ENCODE results near the gene MED19.

DNA sequence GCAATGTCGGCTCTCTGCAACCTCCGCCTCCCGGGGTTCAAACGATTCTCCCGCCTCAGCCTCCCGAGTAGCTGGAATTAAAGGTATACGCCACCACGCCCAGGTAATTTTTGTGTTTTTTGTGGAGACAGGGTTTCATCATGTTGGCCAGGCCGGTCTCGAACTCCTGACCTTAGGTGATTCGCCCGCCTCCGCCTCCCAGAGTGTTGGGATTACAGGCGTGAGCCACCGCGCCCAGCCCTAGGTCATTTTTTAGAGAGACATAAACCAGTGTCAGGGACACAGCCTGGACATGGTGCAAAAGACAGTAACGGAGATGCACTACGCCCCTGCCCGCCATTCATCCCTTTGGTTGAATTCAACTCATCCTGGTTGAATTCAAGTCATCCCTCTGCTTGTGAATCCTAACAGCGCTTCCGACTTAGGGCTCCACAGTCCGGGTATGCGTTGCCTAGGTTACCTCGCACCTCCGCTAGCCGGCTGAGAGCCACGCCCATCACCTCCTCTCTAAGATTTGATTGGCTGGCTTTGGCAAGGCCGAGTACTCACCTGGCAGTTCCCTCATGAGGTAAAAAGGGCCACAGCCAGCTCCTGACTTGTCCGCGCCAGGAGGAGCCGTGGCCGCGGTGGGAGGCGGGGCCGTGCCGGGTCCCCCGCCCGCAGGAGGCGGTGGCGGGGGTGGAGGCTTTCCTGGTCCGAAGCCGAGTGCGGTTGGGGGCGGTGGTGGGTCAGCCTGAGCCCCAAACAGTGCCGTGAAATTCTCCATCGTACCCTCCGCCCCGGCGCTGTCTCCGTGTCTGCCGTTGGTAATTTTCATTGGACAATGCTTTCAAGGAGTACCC is at the start of gene MED19:
- TF ChIP-seq, protein P1, sequence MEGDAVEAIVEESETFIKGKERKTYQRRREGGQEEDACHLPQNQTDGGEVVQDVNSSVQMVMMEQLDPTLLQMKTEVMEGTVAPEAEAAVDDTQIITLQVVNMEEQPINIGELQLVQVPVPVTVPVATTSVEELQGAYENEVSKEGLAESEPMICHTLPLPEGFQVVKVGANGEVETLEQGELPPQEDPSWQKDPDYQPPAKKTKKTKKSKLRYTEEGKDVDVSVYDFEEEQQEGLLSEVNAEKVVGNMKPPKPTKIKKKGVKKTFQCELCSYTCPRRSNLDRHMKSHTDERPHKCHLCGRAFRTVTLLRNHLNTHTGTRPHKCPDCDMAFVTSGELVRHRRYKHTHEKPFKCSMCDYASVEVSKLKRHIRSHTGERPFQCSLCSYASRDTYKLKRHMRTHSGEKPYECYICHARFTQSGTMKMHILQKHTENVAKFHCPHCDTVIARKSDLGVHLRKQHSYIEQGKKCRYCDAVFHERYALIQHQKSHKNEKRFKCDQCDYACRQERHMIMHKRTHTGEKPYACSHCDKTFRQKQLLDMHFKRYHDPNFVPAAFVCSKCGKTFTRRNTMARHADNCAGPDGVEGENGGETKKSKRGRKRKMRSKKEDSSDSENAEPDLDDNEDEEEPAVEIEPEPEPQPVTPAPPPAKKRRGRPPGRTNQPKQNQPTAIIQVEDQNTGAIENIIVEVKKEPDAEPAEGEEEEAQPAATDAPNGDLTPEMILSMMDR (IDR thresholded peaks at IDR 0.05) = no peak
- TF ChIP-seq EZH2 (IDR thresholded peaks at IDR 0.05; ENCODE audit: borderline replicate concordance, insufficient read depth, low read depth, low read length, poor library complexity, severe bottlenecking) = no peak

All from B cell (primary cell).